ENCODE results near the gene RAX.

The RAX gene

DNA sequence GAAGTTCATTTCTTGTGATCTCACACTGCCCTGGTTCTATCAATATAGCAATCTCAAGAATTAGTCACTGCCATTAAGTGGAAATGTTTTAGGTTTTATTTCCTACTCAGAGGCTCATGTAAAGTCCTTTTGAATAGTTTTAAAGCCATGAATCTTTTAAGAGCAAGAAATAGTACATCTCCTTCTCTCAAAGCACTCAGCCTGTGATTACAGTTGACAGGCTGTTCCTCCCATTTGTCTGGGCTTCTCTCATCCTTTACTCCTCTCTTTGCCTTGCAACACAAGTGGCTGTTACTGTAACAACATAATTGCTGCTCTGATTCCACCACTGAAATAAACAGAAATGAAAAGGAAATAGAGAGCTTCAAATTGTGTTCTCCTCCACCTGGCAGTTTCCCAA is 34.9 kb downstream of the RAX start:
- peak; percentile 2 to 50 for DNase-seq

DNA sequence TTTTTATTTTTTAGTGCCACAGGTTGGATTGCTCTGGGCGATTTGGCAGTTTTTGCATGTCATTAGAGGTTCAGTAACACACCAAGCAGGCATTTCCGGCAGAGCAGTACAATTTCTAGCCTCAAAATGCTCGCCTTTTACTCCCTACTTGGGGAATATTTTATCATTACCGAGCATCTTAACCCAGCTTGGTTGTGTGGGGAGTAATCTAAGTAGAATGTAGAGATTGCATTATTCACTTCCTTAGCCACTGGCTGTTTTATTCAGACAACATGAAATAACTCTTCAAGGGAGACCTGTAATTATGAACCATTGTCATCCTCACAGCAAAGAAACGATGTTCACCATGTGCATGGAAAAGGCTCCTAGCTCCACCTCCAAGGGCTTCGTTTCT is 40.2 kb downstream of the RAX start:
- no peak for DNase-seq

DNA sequence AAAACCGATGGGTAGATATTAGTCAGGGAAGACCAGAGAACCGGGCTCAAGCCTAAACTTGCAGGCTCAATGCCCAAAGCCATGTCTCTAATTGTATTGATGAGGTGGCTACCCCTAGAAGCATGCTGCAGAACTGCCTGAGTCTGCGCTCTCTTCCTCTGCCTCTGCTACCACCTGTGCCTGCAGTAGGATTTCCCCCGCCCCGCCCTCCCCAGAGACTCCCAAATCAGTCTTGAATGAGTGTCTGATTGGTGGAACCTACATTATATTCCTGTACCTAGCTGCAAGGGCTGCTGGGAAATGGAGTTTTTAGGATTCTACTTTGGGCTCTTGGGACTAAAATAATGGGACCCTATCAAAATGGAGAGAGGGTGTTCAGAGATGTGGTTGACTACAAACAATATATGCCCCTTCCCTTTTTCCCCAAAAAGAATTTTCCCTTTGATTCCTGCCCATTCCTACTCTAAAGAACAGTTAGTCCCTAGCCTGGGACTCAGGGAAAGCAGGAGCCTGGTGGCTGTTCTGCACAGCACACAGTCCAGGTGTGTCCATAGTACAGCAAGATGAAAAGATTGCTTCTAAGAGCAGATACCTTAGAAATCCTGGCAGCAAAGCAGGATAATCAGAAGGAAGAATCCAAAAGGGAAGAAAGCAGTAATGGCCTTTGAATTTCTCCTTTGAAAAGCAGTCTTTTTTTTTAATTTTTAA is 40.8 kb downstream of the RAX start:
- DNase-seq: no peak

DNA sequence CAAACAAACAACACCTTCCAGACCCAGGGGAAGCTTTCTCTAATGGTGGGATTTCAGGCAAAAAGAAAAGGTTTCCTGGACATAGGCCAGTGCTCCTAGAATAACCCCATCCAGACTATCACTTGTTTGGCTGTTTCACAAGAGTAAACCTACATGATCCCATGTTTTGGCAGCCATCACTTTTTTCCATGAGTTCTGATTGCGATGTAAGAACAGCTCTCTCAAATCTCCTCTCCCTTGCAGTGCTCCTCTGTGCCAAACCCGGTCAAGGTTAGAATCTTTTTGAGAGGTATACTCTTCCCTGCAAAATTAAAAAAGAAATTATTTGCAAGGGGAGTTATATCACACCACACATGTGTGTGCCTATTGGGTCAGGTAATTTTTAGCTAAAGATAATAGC is 41.4 kb downstream of the RAX start:
- DNase-seq: no peak

DNA sequence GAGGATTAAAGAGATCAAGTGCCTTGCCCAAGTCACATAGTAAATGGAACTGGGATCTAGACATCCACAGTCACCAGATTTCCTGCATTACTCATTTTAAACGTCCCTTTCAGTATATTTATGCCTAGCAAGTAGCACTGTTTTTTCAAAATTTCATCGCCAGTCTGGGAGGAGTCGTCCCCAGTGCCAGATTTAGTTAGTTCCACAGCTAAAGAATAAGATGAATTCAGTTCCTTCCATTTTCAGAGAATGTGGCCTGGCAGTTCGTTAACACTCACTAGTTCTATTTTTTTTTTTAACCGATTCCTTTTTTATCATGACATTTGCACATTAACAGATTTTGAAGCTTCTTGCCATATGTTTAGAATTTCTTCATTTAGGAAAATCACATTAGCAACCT is 42.1 kb downstream of the RAX start:
- no peak for DNase-seq

DNA sequence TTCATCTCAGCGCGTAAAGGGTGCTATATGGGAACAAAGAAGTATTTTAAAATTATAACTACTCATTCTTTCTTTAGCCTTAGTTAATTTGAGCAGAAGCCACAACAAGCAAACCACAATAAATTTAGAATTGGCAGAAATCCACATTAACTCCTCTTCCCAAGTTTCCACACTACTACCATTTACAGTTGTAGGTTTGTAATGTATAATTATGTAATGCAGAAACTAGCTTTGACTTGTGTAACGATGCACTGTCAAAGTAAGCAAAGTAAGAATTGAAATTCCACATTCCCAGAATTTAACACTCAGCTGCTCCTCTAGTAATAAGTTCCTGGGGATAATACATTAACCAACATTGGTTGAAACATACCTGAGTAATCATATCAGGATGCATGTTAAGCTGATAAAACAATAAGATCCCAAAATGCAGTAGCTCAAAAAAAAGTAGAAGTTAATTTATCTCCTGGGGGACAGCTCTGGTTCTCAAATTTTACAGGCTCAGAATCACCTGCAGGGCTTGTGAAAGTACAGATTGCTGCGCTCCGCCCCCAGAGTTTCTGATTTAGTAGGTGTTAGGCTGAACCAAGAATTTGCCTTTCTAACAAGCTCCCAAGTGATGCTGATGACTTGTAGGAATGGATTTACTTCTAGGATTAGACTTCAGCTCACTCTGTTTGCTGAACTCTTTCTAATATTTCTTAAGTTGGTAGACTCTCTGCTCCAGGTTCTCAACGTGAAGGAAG is 43.4 kb downstream of the RAX start:
- no peak for DNase-seq

DNA sequence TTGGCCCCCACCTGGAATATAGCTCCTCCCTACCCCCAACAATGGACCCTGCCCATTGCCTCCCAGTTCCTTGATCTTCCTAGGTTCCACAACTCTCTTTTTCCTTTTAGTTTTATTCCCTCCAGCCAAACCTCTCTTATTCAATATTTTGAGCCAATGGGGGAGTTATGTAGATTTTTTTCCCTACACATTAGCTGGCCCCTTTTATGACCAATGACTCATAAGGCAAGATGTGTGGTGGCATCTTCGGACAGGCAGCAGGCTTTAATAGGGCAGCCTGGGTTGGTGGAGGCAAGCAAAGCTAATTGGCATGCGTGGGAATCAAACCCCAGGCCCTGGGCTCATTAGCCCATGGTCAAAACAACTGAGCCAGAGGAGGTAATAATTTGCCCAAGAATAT is 44.1 kb downstream of the RAX start:
- no peak for DNase-seq

DNA sequence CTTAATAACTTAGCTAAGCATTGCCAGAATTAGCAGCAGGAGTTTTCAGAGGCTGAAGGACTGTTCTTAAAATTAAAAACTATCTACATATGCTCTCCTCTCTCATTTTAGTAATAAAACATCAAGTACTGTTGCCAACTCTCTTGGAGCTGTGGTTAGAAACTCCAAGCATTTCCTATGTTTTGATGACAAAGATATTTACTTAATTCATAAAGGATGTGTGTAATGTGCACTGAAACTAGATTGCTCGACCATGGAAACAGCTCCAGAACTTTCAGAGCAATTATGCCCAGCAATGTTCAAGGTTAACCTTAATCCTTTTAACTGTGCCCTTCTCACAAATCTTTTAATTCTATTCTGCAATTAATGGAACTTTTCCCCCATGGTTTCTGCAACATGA is 44.9 kb downstream of the RAX start:
- no peak for DNase-seq

DNA sequence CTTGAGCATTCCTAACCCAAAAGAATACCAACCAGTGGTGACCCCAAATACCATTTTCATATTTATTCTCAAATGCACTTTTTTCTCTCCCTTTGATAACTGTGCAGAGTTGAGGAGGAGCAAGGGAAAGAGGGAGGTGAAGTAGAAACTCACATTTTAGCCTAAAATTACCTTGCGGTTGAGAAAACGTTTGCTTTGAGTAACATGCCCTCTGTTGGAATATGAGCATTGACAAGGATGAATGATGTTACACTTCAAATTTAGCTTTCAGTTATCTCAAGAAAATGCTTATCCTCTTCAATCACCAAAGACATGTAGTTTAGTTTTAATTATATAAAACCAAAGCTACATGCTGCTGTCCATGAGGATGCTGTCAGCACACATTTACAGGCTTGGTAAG is 50.9 kb downstream of the RAX start:
- DNase-seq: no peak

DNA sequence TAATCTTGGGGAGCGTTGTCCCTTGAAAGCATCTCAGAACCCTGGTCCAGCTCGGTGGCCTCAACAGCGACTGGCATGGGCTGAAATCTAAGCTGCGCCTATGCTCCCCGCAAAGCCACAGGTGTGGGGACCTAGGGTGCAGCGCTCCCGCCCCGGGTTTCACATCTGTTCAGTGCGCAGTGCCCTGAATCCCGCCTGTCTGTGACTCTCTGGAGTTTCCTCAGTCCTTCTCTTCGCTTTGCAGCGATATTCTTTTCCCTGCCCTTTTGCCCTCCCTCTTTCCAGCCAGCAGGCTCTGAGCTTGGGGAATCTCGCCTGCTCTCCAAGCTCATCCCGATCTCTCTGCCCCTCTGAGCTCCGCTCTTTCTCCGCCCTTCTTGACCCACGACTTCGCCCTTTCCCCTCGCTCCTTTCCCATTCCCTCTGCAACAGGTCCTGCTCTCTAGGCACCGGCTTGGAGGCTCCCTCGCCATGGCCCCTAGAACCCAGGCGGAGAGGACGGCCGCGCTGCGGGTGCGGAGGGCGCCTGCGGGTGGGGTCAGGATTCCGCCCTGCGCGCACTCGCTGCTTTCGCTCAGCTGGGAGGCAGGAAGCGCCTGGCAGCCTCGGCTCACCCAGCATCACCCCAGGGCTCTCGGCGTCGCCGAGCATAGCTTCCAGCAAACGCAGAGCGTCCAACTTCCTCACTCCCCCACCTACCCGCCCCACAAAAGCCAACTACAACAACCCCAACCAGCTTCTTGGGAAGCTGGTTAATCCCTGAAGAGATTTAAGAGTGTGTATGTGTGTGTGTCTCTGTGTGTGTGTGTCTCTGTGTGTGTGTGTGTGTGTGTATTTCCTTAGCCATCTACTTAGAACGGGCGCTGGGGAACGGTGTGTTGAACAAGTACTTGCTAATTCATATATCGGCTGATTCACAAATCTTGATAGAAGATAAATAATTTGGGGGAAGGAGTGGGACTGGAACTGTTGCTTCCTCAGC is 52.2 kb downstream of the RAX start:
- DNase-seq: no peak

DNA sequence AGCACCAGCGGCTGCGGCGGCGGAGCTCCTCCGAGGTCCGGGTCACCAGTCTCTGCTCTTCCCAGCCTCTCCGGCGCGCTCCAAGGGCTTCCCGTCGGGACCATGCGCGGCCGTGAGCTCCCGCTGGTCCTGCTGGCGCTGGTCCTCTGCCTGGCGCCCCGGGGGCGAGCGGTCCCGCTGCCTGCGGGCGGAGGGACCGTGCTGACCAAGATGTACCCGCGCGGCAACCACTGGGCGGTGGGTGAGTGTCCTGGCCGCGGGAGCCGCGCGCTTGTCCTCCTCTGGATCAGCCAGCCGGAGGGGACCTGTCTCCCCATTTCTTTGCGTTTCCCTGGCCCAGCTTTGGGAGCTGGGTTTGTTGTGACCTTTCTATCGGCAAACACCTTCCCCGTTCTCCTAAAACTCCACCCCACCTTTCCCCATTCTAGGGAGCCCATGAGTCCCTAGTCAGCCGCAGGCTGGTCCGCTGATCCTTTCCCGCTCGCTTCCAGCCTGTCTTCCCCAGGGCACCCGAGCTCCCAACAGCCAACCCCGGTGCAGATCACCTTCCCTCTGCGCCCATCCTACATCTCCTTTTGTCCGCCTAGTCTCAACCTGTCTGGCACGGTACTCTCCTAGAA is 53.0 kb downstream of the RAX start:
- DNase-seq: no peak

DNA sequence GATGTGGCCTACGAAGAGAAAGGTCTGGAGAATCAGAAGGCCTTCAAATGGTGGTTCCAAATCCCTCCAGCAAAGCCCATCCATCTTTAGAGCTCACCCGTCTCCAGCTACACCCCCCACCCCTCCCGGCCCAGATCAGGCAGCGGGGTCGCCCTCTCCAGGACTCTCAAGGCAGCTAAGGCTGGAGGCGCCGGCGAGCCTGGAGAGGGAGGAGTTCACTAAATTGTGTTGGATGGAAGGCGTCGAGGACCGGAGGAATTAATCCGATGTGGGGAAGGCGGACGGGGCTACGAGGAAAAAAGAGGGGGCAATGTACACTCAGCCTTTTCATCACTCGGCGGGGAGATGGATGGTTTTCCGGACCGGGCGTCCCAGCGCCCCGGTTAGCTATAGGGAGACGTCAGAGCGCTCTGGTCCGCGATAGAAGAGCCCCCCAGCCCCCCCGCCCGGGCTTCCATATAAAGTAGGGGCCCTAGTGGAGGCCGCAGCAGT is 53.5 kb downstream of the RAX start, which contains the start of gene GRP:
Gene GRP, plus strand, starts transcription at position 487 of the 492 bp plus-strand sequence. CDS start 108 bp downstream, outside the sequence.
- no peak for DNase-seq

DNA sequence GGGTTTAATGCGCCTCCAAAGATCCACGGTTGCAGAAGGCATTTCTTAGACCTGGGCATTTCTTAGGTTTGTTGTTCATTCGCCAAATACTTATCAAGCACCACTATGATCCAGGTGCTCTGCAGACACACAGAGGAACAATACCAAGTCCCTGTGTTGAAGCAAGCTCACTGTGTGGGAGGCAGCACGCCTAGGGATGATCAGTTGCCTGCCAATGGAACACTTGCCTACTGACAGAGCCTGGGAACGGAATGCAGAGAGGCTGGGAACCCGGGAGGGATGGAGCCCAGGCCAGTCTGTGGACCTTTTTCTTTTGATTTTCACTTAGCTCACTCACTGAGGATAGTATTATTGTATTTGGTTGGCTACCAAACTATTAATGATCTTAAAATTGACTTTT is 55.2 kb downstream of the RAX start:
- no peak for DNase-seq

Data from NCI-H2081 (cell line).